OCI-LY3 (cell line): Measurements from ENCODE around the gene SELENOI.

Experiments
- CTCF ChIP-seq: fragments of 200-600, 300-600 bp; sonication (generic); IDR thresholded peaks from 2 replicates; pipeline ENCODE4 v1.5.1; 2014; ENCODE audit warnings: antibody characterized with exemption, low read length, low read depth
- EZH2phosphoT487 ChIP-seq: fragments of 200-600 bp; shearing (Covaris generic); IDR thresholded peaks from 2 replicates; pipeline ENCODE4 v1.6.1; 2018; ENCODE audit warnings: antibody characterized with exemption, mixed run types, low read depth

- TF ChIP-seq CTCF (no peak), EZH2phosphoT487 (no peak)
These were observed 93.0 kb downstream of the SELENOI start for GRCh38 chr2:26438926-26439325.
